HFF-Myc (cell line): ENCODE measurements around the gene LBR.

Experiments
- DNase-seq: peaks from one replicate; pipeline ENCODE4 v3.0.0-alpha.2; 2011; ENCODE audit warnings: low read depth; ENCODE audit errors: extremely low read depth
- H3K4me3 ChIP-seq: replicated peaks from 2 replicates; pipeline ENCODE4 v1.5.1; 2011; ENCODE audit warnings: low read depth, mild to moderate bottlenecking, control low read depth, low read length
- CTCF ChIP-seq: IDR thresholded peaks from 2 replicates; pipeline ENCODE4 v1.5.1; 2012; ENCODE audit warnings: mild to moderate bottlenecking, low read depth, low read length, control low read depth; ENCODE audit errors: missing control alignments

The LBR gene

GRCh38 chr1:225460737-225461532 is 33.1 kb upstream of the LBR start:
- no peak for DNase-seq
- no peak for TF ChIP-seq CTCF
- H3K4me3 ChIP-seq = no peak overlapping the region

- TF ChIP-seq CTCF = no peak
- no peak for DNase-seq
- no peak overlapping the region for H3K4me3 ChIP-seq
Measured at GRCh38 chr1:225460021-225460736, 32.3 kb upstream of the LBR start.

- DNase-seq = no peak
- no peak for TF ChIP-seq CTCF
- no peak overlapping the region for H3K4me3 ChIP-seq
Measured at GRCh38 chr1:225458222-225458631, 30.4 kb upstream of the LBR start.

- no peak overlapping the region for H3K4me3 ChIP-seq
- no peak for DNase-seq
- TF ChIP-seq CTCF = no peak
Measured at GRCh38 chr1:225454733-225455132, 26.9 kb upstream of the LBR start.

GRCh38 chr1:225453797-225454648 is 26.2 kb upstream of the LBR start:
- no peak for TF ChIP-seq CTCF
- H3K4me3 ChIP-seq = no peak overlapping the region
- no peak for DNase-seq

GRCh38 chr1:225451840-225452515 is 24.1 kb upstream of the LBR start:
- DNase-seq = no peak
- no peak for TF ChIP-seq CTCF
- H3K4me3 ChIP-seq = no peak overlapping the region
